ENCODE measurements around the gene SLC25A34.
A peak's percentile ranks its signal among the peaks of the same experiment; 100 is the strongest.

SLC25A34 gene

DNA sequence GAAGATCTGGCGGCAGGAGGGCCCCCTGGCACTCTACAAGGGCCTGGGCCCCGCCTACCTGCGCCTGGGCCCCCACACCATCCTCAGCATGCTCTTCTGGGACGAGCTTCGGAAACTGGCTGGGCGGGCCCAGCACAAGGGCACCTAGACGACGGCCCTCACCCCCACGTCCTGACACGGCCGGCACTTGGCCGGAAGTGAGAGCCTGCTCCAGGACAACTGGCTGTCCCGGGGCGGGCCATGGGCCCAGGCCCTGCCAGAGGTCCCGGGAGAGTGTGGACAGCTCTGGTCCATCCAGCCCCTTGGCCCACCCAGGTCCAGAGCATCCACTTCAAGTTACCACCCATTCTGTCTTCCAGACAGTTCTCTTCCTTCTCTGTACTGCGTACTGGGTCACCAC is 3.2 kb downstream of the SLC25A34 start:
- DNase-seq, result no peak
- H3K4me1 ChIP-seq, result no peaks in the 10 kb centered on the region
- H3K36me3 ChIP-seq, result no peaks in the 10 kb centered on the region
- no peak overlapping the region for H3K4me3 ChIP-seq (ENCODE audit: low read depth, low read length)
- H3K9me3 ChIP-seq, result no peaks in the 10 kb centered on the region
- H3K27me3 ChIP-seq, result no peaks in the 10 kb centered on the region
- TF ChIP-seq, protein P1, sequence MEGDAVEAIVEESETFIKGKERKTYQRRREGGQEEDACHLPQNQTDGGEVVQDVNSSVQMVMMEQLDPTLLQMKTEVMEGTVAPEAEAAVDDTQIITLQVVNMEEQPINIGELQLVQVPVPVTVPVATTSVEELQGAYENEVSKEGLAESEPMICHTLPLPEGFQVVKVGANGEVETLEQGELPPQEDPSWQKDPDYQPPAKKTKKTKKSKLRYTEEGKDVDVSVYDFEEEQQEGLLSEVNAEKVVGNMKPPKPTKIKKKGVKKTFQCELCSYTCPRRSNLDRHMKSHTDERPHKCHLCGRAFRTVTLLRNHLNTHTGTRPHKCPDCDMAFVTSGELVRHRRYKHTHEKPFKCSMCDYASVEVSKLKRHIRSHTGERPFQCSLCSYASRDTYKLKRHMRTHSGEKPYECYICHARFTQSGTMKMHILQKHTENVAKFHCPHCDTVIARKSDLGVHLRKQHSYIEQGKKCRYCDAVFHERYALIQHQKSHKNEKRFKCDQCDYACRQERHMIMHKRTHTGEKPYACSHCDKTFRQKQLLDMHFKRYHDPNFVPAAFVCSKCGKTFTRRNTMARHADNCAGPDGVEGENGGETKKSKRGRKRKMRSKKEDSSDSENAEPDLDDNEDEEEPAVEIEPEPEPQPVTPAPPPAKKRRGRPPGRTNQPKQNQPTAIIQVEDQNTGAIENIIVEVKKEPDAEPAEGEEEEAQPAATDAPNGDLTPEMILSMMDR (IDR thresholded peaks at IDR 0.05; ENCODE audit: low read depth, low read length), result no peak

DNA sequence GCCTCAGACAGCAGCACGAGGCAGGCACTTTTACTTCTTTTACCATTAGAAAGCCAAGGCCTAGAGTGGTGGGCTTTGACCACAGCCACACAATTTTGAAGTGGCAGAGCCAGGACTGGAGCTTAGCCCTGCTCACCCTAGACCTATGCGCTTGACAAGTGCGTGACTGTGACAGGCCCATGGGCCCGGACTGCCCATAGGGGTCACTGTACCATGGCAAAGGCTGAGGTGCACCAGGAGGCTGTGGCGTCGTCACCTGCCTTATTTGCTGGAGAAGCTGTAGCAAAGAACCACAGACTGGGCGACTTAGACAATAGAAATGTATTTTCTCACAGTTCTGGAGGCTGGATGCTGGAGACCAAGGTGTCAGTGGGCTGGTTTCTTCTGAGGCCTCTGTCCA is 3.7 kb downstream of the SLC25A34 start:
- Histone ChIP-seq H3K4me3 (ENCODE audit: low read depth, low read length) (no peak overlapping the region), H3K27me3 (no peaks in the 10 kb centered on the region), H3K4me1 (no peaks in the 10 kb centered on the region), H3K9me3 (no peaks in the 10 kb centered on the region), H3K36me3 (no peaks in the 10 kb centered on the region)
- no peak for DNase-seq
- TF ChIP-seq, protein P1 (IDR thresholded peaks at IDR 0.05; ENCODE audit: low read depth, low read length), result peak; percentile 18; the same call in 1 of the 2 replicates

DNA sequence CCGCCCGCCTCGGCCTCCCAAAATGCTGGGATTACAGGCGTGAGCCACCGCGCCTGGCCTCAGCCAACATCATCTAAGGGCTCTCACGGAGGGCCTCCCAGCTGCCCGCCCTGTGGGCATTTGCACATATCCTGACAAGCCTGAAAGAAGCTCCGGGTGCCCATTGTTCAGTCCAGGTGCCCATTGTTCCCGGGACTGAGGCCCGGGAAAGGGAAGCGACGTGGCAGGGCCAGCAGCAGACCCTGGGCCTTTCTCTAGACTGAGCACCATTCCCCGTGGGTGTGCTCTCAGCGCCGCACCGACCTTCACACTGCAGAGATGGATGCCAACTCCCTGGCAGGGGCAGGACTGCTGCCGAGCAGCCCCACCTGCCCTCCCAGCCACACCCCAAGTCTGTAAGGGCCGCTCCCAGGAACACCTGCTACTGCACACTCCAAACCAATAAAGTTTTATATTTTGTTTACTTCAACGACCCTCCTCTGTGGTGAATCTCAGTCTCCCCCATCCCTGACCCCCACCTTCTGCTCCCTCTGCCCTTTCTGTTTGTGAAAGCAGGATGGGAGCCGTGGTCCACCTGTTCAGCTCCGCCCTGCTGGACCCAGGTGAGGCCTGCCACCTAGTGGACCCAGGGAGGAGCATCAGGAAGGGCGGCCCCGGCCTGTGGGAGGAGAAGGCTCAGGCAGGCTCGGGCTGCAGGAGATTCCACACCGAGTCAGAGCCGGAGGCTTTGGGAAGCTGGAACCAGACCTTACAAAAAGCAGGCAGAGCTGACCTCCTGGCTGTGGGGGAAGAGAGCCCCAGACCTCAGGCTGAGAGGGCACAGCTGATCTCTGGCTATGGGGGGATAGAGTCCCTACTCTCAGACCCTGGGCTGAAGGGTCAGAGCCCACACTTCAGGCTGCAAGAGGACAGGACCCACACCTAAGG is 5.1 kb downstream of the SLC25A34 start:
- TF ChIP-seq, protein P1 (IDR thresholded peaks at IDR 0.05; ENCODE audit: low read depth, low read length), result peak; percentile 64

DNA sequence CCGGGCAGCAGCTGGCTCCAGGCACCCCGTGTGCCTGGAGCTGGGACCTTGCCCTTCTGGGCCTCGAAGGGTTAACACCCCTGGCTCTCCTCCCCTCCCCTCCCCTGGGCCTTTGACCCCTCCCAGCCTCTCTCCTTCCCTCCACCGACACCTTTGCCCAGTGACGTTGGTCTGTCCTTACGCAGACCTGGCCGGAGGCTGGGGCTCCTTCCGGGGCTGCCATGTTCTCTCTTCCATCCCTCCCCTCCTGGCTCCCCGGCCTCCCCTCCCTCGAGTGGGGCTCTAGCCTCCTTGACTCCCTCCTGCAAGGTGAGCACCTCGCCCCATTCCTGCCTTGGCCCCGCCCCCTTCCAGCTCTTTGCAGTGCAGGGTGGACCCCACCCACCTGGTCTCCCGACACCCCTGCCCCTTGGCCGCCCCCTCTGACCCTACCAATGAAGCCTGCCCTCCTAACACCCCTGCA is 6.3 kb downstream of the SLC25A34 start, which contains the start of gene TMEM82:
Gene TMEM82, plus strand, starts transcription at position 161 of the 463 bp plus-strand sequence. Its CDS starts 61 bp downstream, at position 222.
- H3K4me3 ChIP-seq (ENCODE audit: low read depth, low read length), result no peak within 1 kb of the TSS
- TF ChIP-seq, protein P1 (IDR thresholded peaks at IDR 0.05; ENCODE audit: low read depth, low read length), result no peak
- H3K4me1 ChIP-seq, result no peaks in the 10 kb centered on the region
- no peaks in the 10 kb centered on the region for H3K27me3 ChIP-seq
- H3K9me3 ChIP-seq, result no peaks in the 10 kb centered on the region
- H3K36me3 ChIP-seq, result no peaks in the 10 kb centered on the region
- DNase-seq, result no peak

More for the DNA sequence above, 5.1 kb downstream of the SLC25A34 start:
- H3K4me3 ChIP-seq (ENCODE audit: low read depth, low read length), result no peak overlapping the region
- DNase-seq, result peak; percentile 70
- no peaks in the 10 kb centered on the region for H3K27me3 ChIP-seq
- no peaks in the 10 kb centered on the region for H3K4me1 ChIP-seq
- no peaks in the 10 kb centered on the region for H3K36me3 ChIP-seq
- H3K9me3 ChIP-seq, result no peaks in the 10 kb centered on the region

DNA sequence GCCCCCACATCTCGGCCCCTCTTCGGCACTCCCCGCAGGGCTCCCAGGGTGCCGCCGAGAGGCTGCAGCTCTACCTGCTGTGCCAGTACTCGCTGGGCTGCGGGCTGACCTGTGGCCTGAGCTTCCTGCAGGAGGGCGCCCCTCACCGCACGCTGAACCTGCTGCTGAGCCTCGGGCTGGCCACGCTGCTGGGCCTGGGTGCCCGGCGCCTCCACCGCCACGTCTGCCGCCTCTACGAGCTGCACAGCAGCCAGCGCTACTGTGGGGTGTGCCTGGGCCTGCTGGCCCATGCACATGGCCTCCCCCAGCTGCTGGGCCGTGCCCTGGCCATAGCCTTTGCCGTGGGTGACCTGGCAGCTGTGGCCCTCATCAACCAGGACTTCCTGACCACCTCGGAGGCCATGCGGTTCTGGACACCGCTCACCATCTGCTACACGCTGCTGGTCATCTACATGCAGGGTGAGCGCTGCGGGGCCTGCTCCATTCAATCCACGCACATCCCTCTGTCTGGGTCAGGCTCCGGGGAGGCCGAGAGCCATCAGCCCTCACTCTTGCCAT is 8.1 kb downstream of the SLC25A34 start:
- H3K4me3 ChIP-seq (ENCODE audit: low read depth, low read length), result no peak overlapping the region
- no peaks in the 10 kb centered on the region for H3K36me3 ChIP-seq
- H3K9me3 ChIP-seq, result no peaks in the 10 kb centered on the region
- H3K4me1 ChIP-seq, result no peaks in the 10 kb centered on the region
- TF ChIP-seq, protein P1 (IDR thresholded peaks at IDR 0.05; ENCODE audit: low read depth, low read length), result no peak
- DNase-seq, result no peak
- H3K27me3 ChIP-seq, result no peaks in the 10 kb centered on the region
